ENCODE results near the gene ARHGEF39.

ARHGEF39 gene

GRCh38 chr9:35664531-35665470, at the start of gene ARHGEF39:
ARHGEF39 (minus strand) TSS chr9:35665195; CDS start chr9:35665169, 26 bp downstream.
- DNase-seq: peak in 1 of 2 experiments; percentile 30

GRCh38 chr9:35714123-35714522, 49.1 kb upstream of the ARHGEF39 start:
- no peak for DNase-seq

- no peak for DNase-seq
These were observed 48.6 kb upstream of the ARHGEF39 start for GRCh38 chr9:35713578-35713977.

- no peak for DNase-seq
These were observed 47.9 kb upstream of the ARHGEF39 start for GRCh38 chr9:35712762-35713400.

- DNase-seq: no peak
These were observed 46.8 kb upstream of the ARHGEF39 start for GRCh38 chr9:35711501-35712428.

- no peak for DNase-seq
These were observed 46.0 kb upstream of the ARHGEF39 start for GRCh38 chr9:35710818-35711500.

- no peak for DNase-seq
These were observed 43.2 kb upstream of the ARHGEF39 start for GRCh38 chr9:35708146-35708545.

- no peak for DNase-seq
These were observed 42.0 kb upstream of the ARHGEF39 start for GRCh38 chr9:35706951-35707350.

- no peak for DNase-seq
These were observed 40.9 kb upstream of the ARHGEF39 start for GRCh38 chr9:35705836-35706430.

GRCh38 chr9:35705372-35705771, 40.4 kb upstream of the ARHGEF39 start:
- DNase-seq: no peak

GRCh38 chr9:35703906-35704672, 39.1 kb upstream of the ARHGEF39 start:
- DNase-seq: no peak

- DNase-seq: no peak
These were observed 37.7 kb upstream of the ARHGEF39 start for GRCh38 chr9:35702696-35703095.

- DNase-seq: no peak
These were observed 35.9 kb upstream of the ARHGEF39 start for GRCh38 chr9:35700942-35701341.

GRCh38 chr9:35700031-35700430, 35.0 kb upstream of the ARHGEF39 start:
- no peak for DNase-seq

- DNase-seq: no peak
These were observed 33.2 kb upstream of the ARHGEF39 start for GRCh38 chr9:35698231-35698630.

- DNase-seq: no peak
These were observed 32.5 kb upstream of the ARHGEF39 start for GRCh38 chr9:35697486-35697885.

GRCh38 chr9:35696520-35697215, 31.7 kb upstream of the ARHGEF39 start:
- DNase-seq: peak; percentile 41 to 43

- no peak for DNase-seq
These were observed 31.0 kb upstream of the ARHGEF39 start for GRCh38 chr9:35695943-35696401.

GRCh38 chr9:35691757-35692301, 26.8 kb upstream of the ARHGEF39 start:
- no peak for DNase-seq

- no peak for DNase-seq
These were observed 26.3 kb upstream of the ARHGEF39 start for GRCh38 chr9:35691334-35691650.

Data from activated CD4-positive, alpha-beta T cell treated with anti-CD3 and anti-CD28 coated beads, Interleukin-2, amount 50 U/mL, for 4 hours (primary cell).